Gastrocnemius medialis (tissue), 4 donors: ENCODE measurements around the gene MFAP2. TPM values are rescaled to one million over a fixed set of nuclear protein-coding genes. Genes with fewer than 3 reads are reported as not detected.
A peak's percentile ranks its signal among the peaks of the same experiment; 100 is the strongest.

Experiments
- ATAC-seq, 2 donors: fragments of 150-250 bp; one replicate each; pipeline ENCODE4 v1.9.1; 2016
- DNase-seq, 2 donors: peaks; one replicate each; pipeline ENCODE4 v3.0.0-alpha.2; 2019
- H3K27ac ChIP-seq, 4 donors: fragments of 200-600 bp; sonication (generic); 1 replicate in 1 of 4; 2 replicates in 3 of 4; pipeline ENCODE4 v1.5.1; 2016 to 2018; ENCODE audit warnings: mild to moderate bottlenecking in 2 of 4, moderate library complexity in 1 of 4
- H3K27me3 ChIP-seq, 3 donors: fragments of 200-600 bp; sonication (generic) in 2 of 3; 1 replicate in 1 of 3; 2 replicates in 2 of 3; pipeline versions ENCODE4 v1.5.1 to v1.6.0; 2016 to 2019; ENCODE audit warnings: mild to moderate bottlenecking in 1 of 3, moderate library complexity in 1 of 3
- H3K36me3 ChIP-seq, 2 donors: fragments of 200-600 bp; sonication (generic) in 1 of 2; one replicate each; pipeline ENCODE4 v1.5.1; 2017 to 2018
- H3K4me1 ChIP-seq, 2 donors: fragments of 200-600 bp; sonication (generic) in 1 of 2; one replicate each; pipeline ENCODE4 v1.5.1; 2016 to 2017; ENCODE audit warnings: mild to moderate bottlenecking in 2 of 2
- H3K4me3 ChIP-seq, 4 donors: fragments of 200-600 bp; sonication (generic) in 3 of 4; 1 replicate in 1 of 4; 2 replicates in 3 of 4; pipeline ENCODE4 v1.5.1; 2016 to 2019; ENCODE audit warnings: mild to moderate bottlenecking in 2 of 4
- H3K9me3 ChIP-seq, 3 donors: fragments of 200-600 bp; sonication (generic) in 2 of 3; 1 replicate in 1 of 3; 2 replicates in 2 of 3; pipeline ENCODE4 v1.5.1; 2016 to 2019
- POLR2A ChIP-seq, 2 donors: fragments of 450-650 bp; IDR thresholded peaks; one replicate each; pipeline ENCODE4 v1.6.1; 2017; ENCODE audit warnings: antibody characterized with exemption in 2 of 2, mild to moderate bottlenecking in 2 of 2, moderate library complexity in 2 of 2
- in situ Hi-C, 4 donors: fragments of 200-750 bp; cut with MboI; loops; one replicate each; pipeline versions ENCODE4 v1.15.0 to v1.8.0; 2017; ENCODE audit warnings: low sequenced_read_pairs in 4 of 4
- intact Hi-C: fragments of 100-400 bp; cut with DNase I; formaldehyde crosslinking; loops from one replicate; pipeline ENCODE4 v1.15.1; 2023; ENCODE audit warnings: low total_unique reads
- total RNA-seq, 4 donors: library from RNA; depleted of rRNA; stranded (reverse); fragments of >200 nt; gene quantifications; one replicate each; pipeline versions ENCODE4 v1.1.0 to v1.2.3, GENCODE V29; 2016
- TF ChIP-seq, protein P1 (sequence below), 5 experiments: fragments of 450-650 bp in 3 of 5; fragments of 200-600 bp in 2 of 5; sonication (generic) in 2 of 5; IDR thresholded peaks in 4 of 5; conservative IDR thresholded peaks in 1 of 5; 1 replicate in 4 of 5; 2 replicates in 1 of 5; pipeline ENCODE4 v1.5.1; 2016 to 2019; ENCODE audit warnings: antibody characterized with exemption in 5 of 5, mild to moderate bottlenecking in 3 of 5, moderate library complexity in 3 of 5

Gene MFAP2
- total RNA-seq, 4 donors from 2014 or later = 0.34 to 1.8 (median 0.36) TPM; not detected in 1

DNA sequence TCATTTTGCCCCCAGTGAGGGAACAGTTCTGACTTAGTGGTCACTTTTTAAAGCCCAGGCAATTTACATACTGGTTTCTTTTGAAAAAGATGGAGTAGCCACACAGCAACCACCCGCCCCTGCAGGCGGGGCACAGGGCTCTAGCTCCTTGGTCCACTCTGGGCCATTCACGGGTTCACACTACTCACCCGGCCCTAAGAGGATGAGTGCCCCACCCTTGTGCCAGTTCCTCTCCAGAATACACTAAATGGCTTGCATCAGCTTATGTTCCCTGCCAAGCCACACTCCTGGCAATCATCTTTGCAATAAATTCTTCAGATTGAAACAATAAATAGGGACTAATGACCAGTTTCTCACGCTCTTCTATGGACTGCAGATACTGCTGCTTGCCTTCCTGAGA, 47.0 kb upstream of the MFAP2 start:
- intact Hi-C loops (no loop called here), in situ Hi-C loops (no loop called here)
- peak in 1 of 2 donors; percentile 35 for ATAC-seq
- TF ChIP-seq, protein P1, sequence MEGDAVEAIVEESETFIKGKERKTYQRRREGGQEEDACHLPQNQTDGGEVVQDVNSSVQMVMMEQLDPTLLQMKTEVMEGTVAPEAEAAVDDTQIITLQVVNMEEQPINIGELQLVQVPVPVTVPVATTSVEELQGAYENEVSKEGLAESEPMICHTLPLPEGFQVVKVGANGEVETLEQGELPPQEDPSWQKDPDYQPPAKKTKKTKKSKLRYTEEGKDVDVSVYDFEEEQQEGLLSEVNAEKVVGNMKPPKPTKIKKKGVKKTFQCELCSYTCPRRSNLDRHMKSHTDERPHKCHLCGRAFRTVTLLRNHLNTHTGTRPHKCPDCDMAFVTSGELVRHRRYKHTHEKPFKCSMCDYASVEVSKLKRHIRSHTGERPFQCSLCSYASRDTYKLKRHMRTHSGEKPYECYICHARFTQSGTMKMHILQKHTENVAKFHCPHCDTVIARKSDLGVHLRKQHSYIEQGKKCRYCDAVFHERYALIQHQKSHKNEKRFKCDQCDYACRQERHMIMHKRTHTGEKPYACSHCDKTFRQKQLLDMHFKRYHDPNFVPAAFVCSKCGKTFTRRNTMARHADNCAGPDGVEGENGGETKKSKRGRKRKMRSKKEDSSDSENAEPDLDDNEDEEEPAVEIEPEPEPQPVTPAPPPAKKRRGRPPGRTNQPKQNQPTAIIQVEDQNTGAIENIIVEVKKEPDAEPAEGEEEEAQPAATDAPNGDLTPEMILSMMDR (IDR thresholded peaks at IDR 0.05 in 4 of 5, conservative IDR thresholded peaks at IDR 0.05 in 1 of 5) = no peak
- no peak for TF ChIP-seq POLR2A (IDR thresholded peaks at IDR 0.05)
- no peaks in the 10 kb centered on the region for H3K27me3 ChIP-seq
- H3K4me1 ChIP-seq = no peaks in the 10 kb centered on the region
- H3K4me3 ChIP-seq = no peak overlapping the region
- no peak for DNase-seq
- H3K9me3 ChIP-seq = no peaks in the 10 kb centered on the region
- H3K36me3 ChIP-seq = peaks cover 9 to 83% of the 10 kb centered on the region in 2 donors
- H3K27ac ChIP-seq = no peak overlapping the region

DNA sequence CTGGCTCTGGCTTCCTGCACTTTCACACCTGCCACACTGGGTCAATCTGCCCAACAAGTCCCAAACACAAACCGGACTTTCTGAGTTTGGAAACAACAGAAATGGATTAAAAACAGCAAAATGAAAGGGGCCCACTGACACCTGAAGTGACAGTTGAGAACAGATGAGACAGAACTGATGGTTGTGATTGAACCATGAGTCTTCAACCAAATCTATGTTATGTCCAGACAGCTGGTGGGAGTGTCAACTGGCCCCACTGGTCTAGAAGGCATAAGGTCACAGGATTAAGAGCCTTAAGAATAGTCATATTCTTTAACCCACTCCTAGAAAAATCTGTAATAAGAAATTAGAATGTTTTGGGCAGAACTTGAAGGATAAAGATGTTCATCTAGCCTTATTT, 44.3 kb upstream of the MFAP2 start:
- DNase-seq (no peak), ATAC-seq (no peak)
- Histone ChIP-seq H3K36me3 (peaks cover 9 to 95% of the 10 kb centered on the region in 2 donors), H3K27me3 (no peaks in the 10 kb centered on the region), H3K9me3 (no peaks in the 10 kb centered on the region), H3K4me3 (no peak overlapping the region), H3K4me1 (no peaks in the 10 kb centered on the region), H3K27ac (no peak overlapping the region)
- intact Hi-C loops = no loop called here
- in situ Hi-C loops = no loop called here
- TF ChIP-seq, protein P1 (IDR thresholded peaks at IDR 0.05 in 4 of 5, conservative IDR thresholded peaks at IDR 0.05 in 1 of 5) = no peak
- TF ChIP-seq POLR2A (IDR thresholded peaks at IDR 0.05) = no peak

- Histone ChIP-seq H3K9me3 (no peaks in the 10 kb centered on the region), H3K4me1 (no peaks in the 10 kb centered on the region), H3K27ac (no peak overlapping the region), H3K36me3 (peaks cover 9 to 99% of the 10 kb centered on the region in 2 donors), H3K4me3 (no peak overlapping the region), H3K27me3 (no peaks in the 10 kb centered on the region)
- intact Hi-C loops = no loop called here
- TF ChIP-seq, protein P1 (IDR thresholded peaks at IDR 0.05 in 4 of 5, conservative IDR thresholded peaks at IDR 0.05 in 1 of 5) = no peak
- no peak for TF ChIP-seq POLR2A (IDR thresholded peaks at IDR 0.05)
- no peak for ATAC-seq
- in situ Hi-C loops = no loop called here
- DNase-seq = no peak
These were observed 43.2 kb upstream of the MFAP2 start for GRCh38 chr1:17023573-17023972.

GRCh38 chr1:17023102-17023501, 42.7 kb upstream of the MFAP2 start:
- H3K27ac ChIP-seq = no peak overlapping the region
- H3K4me1 ChIP-seq = no peaks in the 10 kb centered on the region
- ATAC-seq = no peak
- no peak for DNase-seq
- in situ Hi-C loops (no loop called here), intact Hi-C loops (no loop called here)
- TF ChIP-seq, protein P1 (IDR thresholded peaks at IDR 0.05 in 4 of 5, conservative IDR thresholded peaks at IDR 0.05 in 1 of 5) = no peak
- no peak for TF ChIP-seq POLR2A (IDR thresholded peaks at IDR 0.05)
- H3K9me3 ChIP-seq = no peaks in the 10 kb centered on the region
- peaks cover 9 to 99% of the 10 kb centered on the region in 2 donors for H3K36me3 ChIP-seq
- no peaks in the 10 kb centered on the region for H3K27me3 ChIP-seq
- H3K4me3 ChIP-seq = no peak overlapping the region

DNA sequence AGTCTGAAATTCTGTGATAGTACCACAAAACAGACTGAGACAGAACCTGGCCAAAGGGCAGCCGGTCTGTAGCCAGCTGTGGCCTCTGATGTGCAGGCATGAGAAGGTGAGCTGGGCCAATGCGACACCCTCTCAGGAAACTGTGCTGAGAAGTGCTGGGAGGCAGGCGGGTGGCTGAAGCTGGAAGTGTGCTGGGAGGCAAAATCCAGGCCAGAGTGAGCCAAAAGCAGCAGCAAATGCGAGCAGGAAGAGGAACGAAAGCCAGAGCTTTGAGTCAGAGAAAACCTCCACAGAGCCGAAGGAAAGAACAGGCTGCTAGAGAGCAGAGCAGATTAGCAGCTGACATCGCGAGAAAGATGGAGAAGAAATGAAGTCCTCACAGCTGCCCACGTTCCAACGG, 41.5 kb upstream of the MFAP2 start:
- intact Hi-C loops = no loop called here
- Histone ChIP-seq H3K27ac (no peak overlapping the region), H3K36me3 (peaks cover 7 to 94% of the 10 kb centered on the region in 2 donors), H3K4me3 (no peak overlapping the region), H3K4me1 (no peaks in the 10 kb centered on the region), H3K27me3 (no peaks in the 10 kb centered on the region), H3K9me3 (no peaks in the 10 kb centered on the region)
- DNase-seq (no peak), ATAC-seq (no peak)
- in situ Hi-C loops = no loop called here
- TF ChIP-seq, protein P1 (IDR thresholded peaks at IDR 0.05 in 4 of 5, conservative IDR thresholded peaks at IDR 0.05 in 1 of 5) = no peak
- no peak for TF ChIP-seq POLR2A (IDR thresholded peaks at IDR 0.05)
